IMR-90 (cell line): ENCODE data around the gene ANKRD42.
A peak's percentile ranks its signal among the peaks of the same experiment; 100 is the strongest.

Experiments used
- BHLHE40 ChIP-seq: fragments of 150-350 bp; IDR thresholded peaks from 2 replicates; pipeline ENCODE4 v1.6.1; 2016; ENCODE audit warnings: mild to moderate bottlenecking, low read depth, low read length
- CEBPB ChIP-seq: IDR thresholded peaks from 2 replicates; pipeline ENCODE4 v1.6.1; 2012; ENCODE audit warnings: low read depth, low read length, improper control_type of control experiment
- CHD1 ChIP-seq: IDR thresholded peaks from 2 replicates; pipeline ENCODE4 v1.6.1; 2012; ENCODE audit warnings: low read depth, low read length, improper control_type of control experiment
- ELK1 ChIP-seq: fragments of 150-350 bp; IDR thresholded peaks from 2 replicates; pipeline ENCODE4 v1.6.1; 2016; ENCODE audit warnings: low read depth, mild to moderate bottlenecking, low read length, moderate library complexity, borderline replicate concordance
- FOS ChIP-seq: fragments of 150-350 bp; IDR thresholded peaks from 2 replicates; pipeline ENCODE4 v1.6.1; 2016; ENCODE audit warnings: low read depth, low read length
- MAFK ChIP-seq: IDR thresholded peaks from 2 replicates; pipeline ENCODE4 v1.6.1; 2012; ENCODE audit warnings: low read depth, low read length, improper control_type of control experiment
- MXI1 ChIP-seq: IDR thresholded peaks from 2 replicates; pipeline ENCODE4 v1.6.1; 2012; ENCODE audit warnings: low read depth, mild to moderate bottlenecking, low read length, moderate library complexity, borderline replicate concordance
- POLR2A ChIP-seq: IDR thresholded peaks from 2 replicates; pipeline ENCODE4 v1.6.1; 2012; ENCODE audit warnings: mild to moderate bottlenecking, low read depth, low read length
- RAD21 ChIP-seq: IDR thresholded peaks from 2 replicates; pipeline ENCODE4 v1.6.1; 2012; ENCODE audit warnings: low read length, improper control_type of control experiment
- RFX5 ChIP-seq: IDR thresholded peaks from 2 replicates; pipeline ENCODE4 v1.8.0; 2012; ENCODE audit warnings: low read depth, mild to moderate bottlenecking, low read length, moderate library complexity
- SMC3 ChIP-seq: fragments of 150-350 bp; IDR thresholded peaks from 2 replicates; pipeline ENCODE4 v1.6.1; 2016; ENCODE audit warnings: low read depth, mild to moderate bottlenecking, antibody characterized with exemption, low read length, moderate library complexity
- USF2 ChIP-seq: fragments of 150-350 bp; IDR thresholded peaks from 2 replicates; pipeline ENCODE4 v1.6.1; 2017; ENCODE audit warnings: mild to moderate bottlenecking, antibody characterized with exemption, low read length, low read depth
- TF ChIP-seq, protein P1 (sequence below): conservative IDR thresholded peaks from 2 replicates; pipeline ENCODE4 v1.5.1; 2012; ENCODE audit warnings: mild to moderate bottlenecking, low read depth, low read length, improper control_type of control experiment

- TF ChIP-seq, protein P1, sequence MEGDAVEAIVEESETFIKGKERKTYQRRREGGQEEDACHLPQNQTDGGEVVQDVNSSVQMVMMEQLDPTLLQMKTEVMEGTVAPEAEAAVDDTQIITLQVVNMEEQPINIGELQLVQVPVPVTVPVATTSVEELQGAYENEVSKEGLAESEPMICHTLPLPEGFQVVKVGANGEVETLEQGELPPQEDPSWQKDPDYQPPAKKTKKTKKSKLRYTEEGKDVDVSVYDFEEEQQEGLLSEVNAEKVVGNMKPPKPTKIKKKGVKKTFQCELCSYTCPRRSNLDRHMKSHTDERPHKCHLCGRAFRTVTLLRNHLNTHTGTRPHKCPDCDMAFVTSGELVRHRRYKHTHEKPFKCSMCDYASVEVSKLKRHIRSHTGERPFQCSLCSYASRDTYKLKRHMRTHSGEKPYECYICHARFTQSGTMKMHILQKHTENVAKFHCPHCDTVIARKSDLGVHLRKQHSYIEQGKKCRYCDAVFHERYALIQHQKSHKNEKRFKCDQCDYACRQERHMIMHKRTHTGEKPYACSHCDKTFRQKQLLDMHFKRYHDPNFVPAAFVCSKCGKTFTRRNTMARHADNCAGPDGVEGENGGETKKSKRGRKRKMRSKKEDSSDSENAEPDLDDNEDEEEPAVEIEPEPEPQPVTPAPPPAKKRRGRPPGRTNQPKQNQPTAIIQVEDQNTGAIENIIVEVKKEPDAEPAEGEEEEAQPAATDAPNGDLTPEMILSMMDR: no peak
- TF ChIP-seq ELK1 (no peak), BHLHE40 (0 out of 2 replicates have a peak, but pooled peaks have one; percentile 14), RAD21 (no peak), FOS (no peak), POLR2A (no peak), CEBPB (peak; percentile 100), SMC3 (no peak), USF2 (no peak), MAFK (no peak), RFX5 (peak; percentile 100), MXI1 (0 out of 2 replicates have a peak, but pooled peaks have one; percentile 43), CHD1 (no peak)
Measured at GRCh38 chr11:83156144-83156995, 37.1 kb upstream of the ANKRD42 start.
